H9 (cell line): ENCODE data around the gene VPS39. TPM values are rescaled to one million over a fixed set of nuclear protein-coding genes. Genes with fewer than 3 reads are reported as not detected.

Experiments used
- DNase-seq: peaks from one replicate; pipeline ENCODE4 v3.0.0-alpha.2; 2017
- H2AFZ ChIP-seq: one replicate; pipeline ENCODE4 v1.6.1; 2013; ENCODE audit warnings: mild to moderate bottlenecking, low read length, control low read depth, moderate library complexity
- H2AK5ac ChIP-seq: 2 replicates; pipeline ENCODE4 v1.6.1; 2013; ENCODE audit warnings: low read length, control low read depth, mixed read lengths; ENCODE audit not compliant: insufficient read length
- H2BK120ac ChIP-seq: one replicate; pipeline ENCODE4 v1.6.1; 2013; ENCODE audit warnings: low read depth, mild to moderate bottlenecking, low read length, control low read depth, inconsistent platforms; ENCODE audit not compliant: poor library complexity, severe bottlenecking
- H2BK12ac ChIP-seq: 2 replicates; pipeline ENCODE4 v1.6.1; 2013; ENCODE audit warnings: low read length, control low read depth, mixed read lengths, low read depth; ENCODE audit not compliant: insufficient read length
- H2BK15ac ChIP-seq: 2 replicates; pipeline ENCODE4 v1.6.1; 2013; ENCODE audit warnings: low read depth, low read length, control low read depth
- H2BK20ac ChIP-seq: one replicate; pipeline ENCODE4 v1.6.1; 2013; ENCODE audit warnings: low read depth, mild to moderate bottlenecking, low read length, control low read depth, inconsistent platforms; ENCODE audit not compliant: poor library complexity, severe bottlenecking
- H2BK5ac ChIP-seq: 2 replicates; pipeline ENCODE4 v1.6.1; 2013; ENCODE audit warnings: low read length, control low read depth, mixed read lengths; ENCODE audit not compliant: insufficient read length
- H3K14ac ChIP-seq: 2 replicates; pipeline ENCODE4 v1.6.1; 2013; ENCODE audit warnings: low read length, control low read depth; ENCODE audit not compliant: insufficient read depth
- H3K18ac ChIP-seq: 2 replicates; pipeline ENCODE4 v1.6.1; 2013; ENCODE audit warnings: low read depth, mild to moderate bottlenecking, mixed read lengths, low read length, control low read depth; ENCODE audit not compliant: insufficient read length
- H3K23ac ChIP-seq: 2 replicates; pipeline ENCODE4 v1.6.1; 2013; ENCODE audit warnings: low read length, control low read depth, mixed read lengths, low read depth; ENCODE audit not compliant: insufficient read length
- H3K23me2 ChIP-seq: 2 replicates; pipeline ENCODE4 v1.6.1; 2013; ENCODE audit warnings: low read depth, mild to moderate bottlenecking, mixed read lengths, low read length, control low read depth; ENCODE audit not compliant: insufficient read length, poor library complexity, severe bottlenecking
- H3K27ac ChIP-seq: 2 replicates; pipeline ENCODE4 v1.5.1; 2013; ENCODE audit warnings: low read length, control low read depth, mixed read lengths, low read depth; ENCODE audit not compliant: insufficient read length
- H3K27me3 ChIP-seq: 2 replicates; pipeline ENCODE4 v1.6.1; 2013; ENCODE audit warnings: low read length, control low read depth, inconsistent platforms; ENCODE audit not compliant: insufficient read depth
- H3K4ac ChIP-seq: 2 replicates; pipeline ENCODE4 v1.6.1; 2013; ENCODE audit warnings: low read depth, mild to moderate bottlenecking, control low read depth, inconsistent platforms, low read length, moderate library complexity
- H3K4me1 ChIP-seq: 2 replicates; pipeline ENCODE4 v1.6.1; 2013; ENCODE audit warnings: low read length, control low read depth, inconsistent platforms; ENCODE audit not compliant: insufficient read depth
- H3K4me2 ChIP-seq: 2 replicates; pipeline ENCODE4 v1.6.1; 2013; ENCODE audit warnings: low read length, control low read depth, mixed read lengths; ENCODE audit not compliant: insufficient read length, insufficient read depth
- H3K56ac ChIP-seq: 2 replicates; pipeline ENCODE4 v1.6.1; 2013; ENCODE audit warnings: low read depth, mild to moderate bottlenecking, mixed read lengths, low read length, control low read depth; ENCODE audit not compliant: insufficient read length
- H3K79me1 ChIP-seq: 2 replicates; pipeline ENCODE4 v1.6.1; 2013; ENCODE audit warnings: low read depth, mild to moderate bottlenecking, moderate library complexity, low read length, control low read depth, inconsistent platforms; ENCODE audit not compliant: insufficient read depth, poor library complexity, severe bottlenecking
- H3K79me2 ChIP-seq: 2 replicates; pipeline ENCODE4 v1.6.1; 2013; ENCODE audit warnings: low read length, control low read depth, inconsistent platforms; ENCODE audit not compliant: insufficient read depth
- H3K9ac ChIP-seq: 2 replicates; pipeline ENCODE4 v1.6.1; 2013; ENCODE audit warnings: low read length, control low read depth, mixed read lengths; ENCODE audit not compliant: insufficient read length; ENCODE audit errors: extremely low read depth
- H3K9me3 ChIP-seq: one replicate; pipeline ENCODE4 v1.6.1; 2013; ENCODE audit warnings: low read depth, low read length, inconsistent platforms; ENCODE audit not compliant: control insufficient read depth
- H3T11ph ChIP-seq: one replicate; pipeline ENCODE4 v1.6.1; 2013; ENCODE audit warnings: mild to moderate bottlenecking, low read length, control low read depth, inconsistent platforms
- H4K20me1 ChIP-seq: one replicate; pipeline ENCODE4 v1.6.1; 2013; ENCODE audit not compliant: control insufficient read depth, insufficient read length, insufficient read depth
- H4K5ac ChIP-seq: 2 replicates; pipeline ENCODE4 v1.6.1; 2013; ENCODE audit warnings: low read depth, mild to moderate bottlenecking, mixed read lengths, low read length, control low read depth; ENCODE audit not compliant: insufficient read length
- H4K8ac ChIP-seq: replicated peaks from 2 replicates; pipeline ENCODE4 v1.6.1; 2013; ENCODE audit warnings: low read length, control low read depth, mixed read lengths, low read depth; ENCODE audit not compliant: insufficient read length
- H4K91ac ChIP-seq: 2 replicates; pipeline ENCODE4 v1.6.1; 2013; ENCODE audit warnings: low read depth, mild to moderate bottlenecking, moderate library complexity, mixed read lengths, low read length, control low read depth; ENCODE audit not compliant: insufficient read length
- H3K27ac Mint-ChIP-seq, 3 experiments: 2 replicates in 2 of 3; 3 replicates in 1 of 3; pipeline ENCODE4 v1.8.0; 2020 to 2021; ENCODE audit warnings: mixed read lengths in 3 of 3, mild to moderate bottlenecking in 1 of 3, moderate library complexity in 1 of 3
- H3K27me3 Mint-ChIP-seq: 2 replicates; pipeline ENCODE4 v1.8.0; 2021; ENCODE audit warnings: low read depth, mild to moderate bottlenecking, moderate library complexity, mixed read lengths
- H3K36me3 Mint-ChIP-seq, 3 experiments: 2 replicates in 2 of 3; 3 replicates in 1 of 3; pipeline ENCODE4 v1.8.0; 2020 to 2021; ENCODE audit warnings: low read depth in 3 of 3, mixed read lengths in 3 of 3; ENCODE audit not compliant: insufficient read depth in 1 of 3
- H3K4me1 Mint-ChIP-seq, 2 experiments: 2 replicates each; pipeline ENCODE4 v1.8.0; 2020; ENCODE audit warnings: mixed read lengths in 2 of 2
- H3K4me3 Mint-ChIP-seq, 2 experiments: 2 replicates in 1 of 2; 3 replicates in 1 of 2; pipeline ENCODE4 v1.8.0; 2020 to 2021; ENCODE audit warnings: mild to moderate bottlenecking in 2 of 2, mixed read lengths in 2 of 2, moderate library complexity in 1 of 2
- H3K9me3 Mint-ChIP-seq, 2 experiments: 2 replicates in 1 of 2; 3 replicates in 1 of 2; pipeline ENCODE4 v1.8.0; 2020; ENCODE audit warnings: mild to moderate bottlenecking in 2 of 2, mixed read lengths in 2 of 2, moderate library complexity in 1 of 2
- total RNA-seq: library from RNA; stranded (reverse); gene quantifications from 2 replicates; pipeline ENCODE4 v1.2.1, GENCODE V29; 2021
- TF ChIP-seq, protein P1 (sequence below): fragments of 200-600 bp; sonication (generic); conservative IDR thresholded peaks from 3 replicates; pipeline ENCODE4 v1.8.0; 2021; ENCODE audit warnings: antibody characterized with exemption, mild to moderate bottlenecking

VPS39 gene
- total RNA-seq, 1 experiment from 2014 or later = 48.6 TPM

DNA sequence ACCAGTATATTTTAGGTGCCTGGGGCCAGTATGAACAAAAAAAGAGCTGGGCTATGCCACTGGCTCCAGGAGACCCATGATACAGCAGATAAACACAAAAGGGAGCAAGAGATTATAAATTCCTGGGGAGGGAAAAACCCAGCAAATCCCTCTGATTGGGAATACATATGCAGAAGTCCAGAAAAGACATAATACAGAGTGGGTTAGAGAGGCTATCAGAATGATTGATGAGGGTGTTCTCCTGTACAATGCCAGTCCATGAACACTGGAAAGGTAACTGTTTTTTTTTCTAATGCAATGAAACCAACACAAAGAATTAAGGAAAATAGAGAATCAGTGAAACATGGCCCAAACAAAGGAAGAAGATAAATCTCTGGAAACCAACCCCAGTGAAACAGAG, 5.4 kb upstream of the VPS39 start:
- Histone ChIP-seq H2BK15ac (no peak overlapping the region), H4K8ac (no peak overlapping the region), H3K9ac (no peak overlapping the region), H2BK5ac (no peak overlapping the region), H3K27me3 (no peaks in the 10 kb centered on the region), H4K20me1 (no peaks in the 10 kb centered on the region), H2AFZ (no peak overlapping the region), H2BK12ac (no peak overlapping the region), H3K56ac (no peak overlapping the region), H3K23ac (no peak overlapping the region), H3K79me2 (no peaks in the 10 kb centered on the region), H3K27ac (no peak overlapping the region), H3K4me1 (no peaks in the 10 kb centered on the region), H3K18ac (no peak overlapping the region), H3K23me2 (no peaks in the 10 kb centered on the region), H3K79me1 (peaks cover 3% of the 10 kb centered on the region), H2AK5ac (no peak overlapping the region), H4K5ac (no peak overlapping the region), H3K4me2 (no peak overlapping the region), H4K91ac (no peak overlapping the region), H3K14ac (no peak overlapping the region), H2BK20ac (no peak overlapping the region), H3K9me3 (no peaks in the 10 kb centered on the region), H3K4ac (no peak overlapping the region), H2BK120ac (no peak overlapping the region), H3T11ph (no peak overlapping the region)
- no peaks in the 10 kb centered on the region; a peak in 2 of 4 replicates for H3K4me1 Mint-ChIP-seq
- no peak overlapping the region; a peak in 2 of 7 replicates for H3K27ac Mint-ChIP-seq
- H3K27me3 Mint-ChIP-seq = no peaks in the 10 kb centered on the region
- H3K36me3 Mint-ChIP-seq = peaks cover 9 to 55% (median 47%) of the 10 kb centered on the region in 3 experiments; a peak in 6 of 7 replicates
- no peaks in the 10 kb centered on the region for H3K9me3 Mint-ChIP-seq
- DNase-seq = no peak
- TF ChIP-seq, protein P1, sequence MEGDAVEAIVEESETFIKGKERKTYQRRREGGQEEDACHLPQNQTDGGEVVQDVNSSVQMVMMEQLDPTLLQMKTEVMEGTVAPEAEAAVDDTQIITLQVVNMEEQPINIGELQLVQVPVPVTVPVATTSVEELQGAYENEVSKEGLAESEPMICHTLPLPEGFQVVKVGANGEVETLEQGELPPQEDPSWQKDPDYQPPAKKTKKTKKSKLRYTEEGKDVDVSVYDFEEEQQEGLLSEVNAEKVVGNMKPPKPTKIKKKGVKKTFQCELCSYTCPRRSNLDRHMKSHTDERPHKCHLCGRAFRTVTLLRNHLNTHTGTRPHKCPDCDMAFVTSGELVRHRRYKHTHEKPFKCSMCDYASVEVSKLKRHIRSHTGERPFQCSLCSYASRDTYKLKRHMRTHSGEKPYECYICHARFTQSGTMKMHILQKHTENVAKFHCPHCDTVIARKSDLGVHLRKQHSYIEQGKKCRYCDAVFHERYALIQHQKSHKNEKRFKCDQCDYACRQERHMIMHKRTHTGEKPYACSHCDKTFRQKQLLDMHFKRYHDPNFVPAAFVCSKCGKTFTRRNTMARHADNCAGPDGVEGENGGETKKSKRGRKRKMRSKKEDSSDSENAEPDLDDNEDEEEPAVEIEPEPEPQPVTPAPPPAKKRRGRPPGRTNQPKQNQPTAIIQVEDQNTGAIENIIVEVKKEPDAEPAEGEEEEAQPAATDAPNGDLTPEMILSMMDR = no peak
- H3K4me3 Mint-ChIP-seq = no peak overlapping the region
